ENCODE results near the gene HOATZ.

Gene HOATZ

DNA sequence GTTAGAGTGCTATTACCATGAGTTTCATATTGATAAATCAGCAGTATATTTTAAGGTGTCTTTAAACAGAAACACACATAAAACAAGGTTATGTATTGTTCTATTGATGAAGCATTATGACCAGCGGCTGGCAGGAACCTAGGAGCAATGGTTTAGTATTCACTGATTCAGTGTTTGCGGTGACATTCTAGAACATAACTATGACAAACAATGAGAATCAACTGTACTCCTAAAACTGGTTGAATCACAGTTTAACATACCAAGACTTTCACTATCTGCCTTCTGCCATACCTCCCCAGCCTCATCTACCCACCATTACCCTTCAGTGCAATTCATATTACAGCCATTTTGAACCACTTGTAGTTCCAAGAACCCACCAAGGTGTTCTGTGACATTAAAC is 8.8 kb downstream of the HOATZ start:
- no peak for DNase-seq

DNA sequence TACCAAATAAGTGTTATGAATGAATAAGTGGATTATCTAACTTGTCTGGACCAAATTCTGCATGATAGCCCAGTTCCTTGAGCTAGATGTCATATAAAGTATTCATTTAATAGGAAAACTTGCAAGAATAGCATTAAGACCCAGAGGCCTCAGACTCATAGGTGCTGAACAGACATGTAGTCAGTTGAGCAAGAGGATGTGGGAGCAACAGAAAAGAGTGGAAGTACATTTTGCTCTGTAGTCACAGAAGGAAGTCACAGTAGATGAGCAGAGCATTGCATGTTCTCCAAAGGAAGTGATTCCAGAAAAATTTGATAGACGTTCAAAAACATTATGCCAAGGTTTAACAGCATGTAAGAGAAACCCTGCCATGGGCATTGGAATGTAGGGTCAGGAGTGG is 9.5 kb downstream of the HOATZ start:
- no peak for DNase-seq

DNA sequence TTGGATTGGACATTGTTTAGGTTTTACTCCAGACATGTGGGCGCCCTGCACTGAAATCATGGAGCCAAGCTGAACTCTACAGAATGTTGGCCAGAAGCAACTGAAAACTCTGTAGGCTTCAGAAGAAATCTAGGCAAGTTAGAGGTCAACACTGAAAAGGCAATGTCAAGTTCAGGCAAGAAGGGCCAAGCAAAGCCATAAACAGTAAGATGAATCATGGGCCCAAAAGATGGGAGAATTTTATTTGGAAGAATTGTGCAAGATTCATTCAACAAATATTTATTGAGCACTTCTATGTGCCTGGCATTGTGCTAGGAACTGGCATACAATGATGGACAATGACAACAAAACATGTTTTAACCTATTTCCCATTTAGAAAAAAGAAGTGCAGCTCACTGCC is 10.9 kb downstream of the HOATZ start:
- DNase-seq: no peak

DNA sequence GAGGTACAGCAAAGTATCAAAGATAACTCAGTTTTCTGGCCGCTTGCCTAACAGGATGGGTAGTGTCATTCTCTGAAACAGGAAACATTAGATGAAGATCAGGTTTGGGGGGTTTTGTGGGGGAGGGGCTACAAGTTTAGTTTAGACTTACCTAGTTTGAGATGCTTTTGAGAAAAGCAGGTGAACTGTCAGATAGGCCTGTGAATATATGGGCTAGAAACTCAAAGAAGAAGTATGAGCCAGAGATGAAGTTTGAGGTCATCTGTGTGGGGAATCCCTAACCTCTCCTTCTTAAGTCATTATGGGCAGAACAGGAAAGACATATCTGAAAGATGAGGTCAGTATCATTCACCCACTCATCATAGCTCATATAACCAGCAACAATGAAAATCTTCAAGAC is 11.9 kb downstream of the HOATZ start:
- no peak for DNase-seq

DNA sequence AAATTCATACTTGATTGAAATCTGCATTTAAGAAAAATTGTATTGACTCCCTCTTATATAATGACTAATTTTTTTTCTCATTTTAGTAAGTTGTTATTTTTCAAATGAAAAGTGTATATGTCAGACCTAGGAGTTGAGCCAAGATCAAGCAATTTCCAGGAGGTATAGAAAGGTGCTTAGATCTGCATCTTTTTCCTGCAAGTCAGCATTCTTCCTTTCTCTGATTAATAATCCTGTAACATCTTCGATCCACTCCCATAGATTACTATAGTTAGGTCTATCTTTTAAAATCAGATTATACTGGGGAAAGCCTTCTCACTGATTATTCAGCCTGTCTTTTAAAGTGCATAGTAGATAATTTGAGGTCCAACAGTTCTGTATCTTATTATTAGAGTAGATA is 12.7 kb downstream of the HOATZ start:
- DNase-seq: no peak

DNA sequence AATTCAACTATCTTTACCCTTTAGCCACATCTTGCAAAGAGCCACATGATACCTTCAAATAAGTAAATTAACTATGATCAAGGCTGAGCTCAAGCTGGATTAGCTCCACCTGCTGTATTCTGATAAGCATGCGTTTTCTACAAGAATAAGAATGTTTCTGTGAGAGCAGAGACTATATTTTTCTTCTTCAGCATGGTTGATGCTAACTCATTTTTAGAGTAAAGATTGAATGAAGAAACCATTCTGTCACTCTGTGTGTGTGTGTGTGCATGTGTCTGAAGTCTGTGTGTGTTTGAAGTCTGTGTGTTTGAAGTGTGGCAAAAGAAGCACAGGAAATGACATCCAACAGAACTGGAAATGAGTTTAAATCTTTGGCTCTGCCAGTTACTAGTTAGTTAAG is 14.0 kb downstream of the HOATZ start:
- DNase-seq: no peak

DNA sequence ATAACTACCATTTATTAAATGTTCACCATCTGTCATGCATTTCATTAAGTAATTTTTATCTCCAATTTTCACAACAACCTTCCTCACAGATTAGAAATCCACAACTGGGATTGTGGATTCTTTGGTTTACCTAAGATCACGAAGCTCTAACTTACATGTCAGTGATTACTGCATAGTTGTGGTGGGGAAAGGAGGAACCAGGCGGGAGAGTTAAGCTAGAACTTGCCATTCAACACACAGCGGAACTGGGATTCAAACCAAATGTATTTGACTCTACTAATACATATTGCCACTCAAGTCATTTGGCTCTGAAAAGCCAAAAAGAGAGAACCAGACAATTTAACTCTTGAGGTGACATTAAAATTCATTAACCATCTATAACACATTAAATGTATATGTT is 15.5 kb downstream of the HOATZ start:
- DNase-seq: no peak

DNA sequence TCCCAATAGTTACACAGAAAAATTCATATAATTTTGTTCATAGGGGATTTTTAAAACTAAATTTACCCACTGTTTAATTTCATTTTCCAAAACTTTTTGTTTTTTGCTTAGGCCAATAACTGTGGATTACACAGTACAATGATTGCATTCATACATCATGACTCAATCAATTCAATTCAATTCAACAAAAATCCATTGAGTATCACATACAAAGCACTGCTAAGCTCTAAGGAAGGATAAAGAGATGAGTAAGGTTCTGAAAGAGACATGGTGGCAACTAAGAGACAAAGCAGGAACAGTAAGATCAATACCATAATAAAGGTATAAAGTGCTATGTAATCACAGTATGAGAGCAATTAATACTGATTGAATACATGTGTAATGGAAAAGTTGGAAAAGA is 16.6 kb downstream of the HOATZ start:
- DNase-seq: no peak

DNA sequence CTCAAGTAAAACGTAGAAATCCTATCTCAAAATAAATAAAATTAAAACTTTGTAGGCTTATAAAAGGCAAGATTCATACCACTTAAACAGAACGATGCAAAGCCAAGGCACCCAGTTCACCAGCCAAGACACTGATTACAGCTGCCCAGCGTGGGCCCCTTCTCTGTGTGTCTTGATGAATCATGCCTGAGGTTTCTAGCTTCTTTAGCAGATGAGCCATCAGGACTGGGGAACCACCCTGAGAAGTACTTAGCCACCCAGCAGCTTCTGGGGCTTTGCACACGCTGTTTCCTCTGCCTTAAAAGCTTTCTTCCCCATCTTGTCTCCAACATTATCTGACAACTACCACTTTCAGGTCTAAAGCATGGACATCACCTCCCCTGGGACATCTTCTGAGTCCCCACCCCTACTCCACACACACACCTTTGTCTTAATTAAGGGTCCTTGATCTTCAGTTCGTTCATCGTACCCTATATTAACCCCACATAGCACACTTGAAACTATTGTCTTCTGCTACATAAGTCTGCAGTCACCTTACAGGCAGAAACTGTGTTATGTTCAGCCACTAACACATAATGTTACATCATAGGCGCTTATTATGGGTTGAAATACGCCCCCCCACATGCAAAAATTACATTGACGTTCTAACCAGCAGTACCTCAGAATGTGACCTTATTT is 17.2 kb downstream of the HOATZ start:
- peak; percentile 31 for DNase-seq

DNA sequence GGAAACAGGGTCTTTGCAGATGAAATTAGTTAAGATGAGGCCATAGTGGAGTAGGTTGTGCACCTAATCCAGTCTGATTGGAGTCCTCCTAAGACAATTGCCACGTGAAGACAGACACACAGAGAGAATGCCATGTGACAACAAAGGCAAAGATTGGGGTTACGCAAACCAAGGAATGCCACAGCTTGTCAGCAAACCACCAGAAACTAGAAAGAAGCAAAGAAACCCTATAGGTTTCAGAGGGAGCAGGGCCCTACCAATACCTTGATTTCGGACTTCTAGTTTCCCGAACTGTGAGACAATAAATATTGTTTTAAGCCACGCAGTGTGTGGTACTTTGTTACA is 17.8 kb downstream of the HOATZ start:
- DNase-seq: no peak

DNA sequence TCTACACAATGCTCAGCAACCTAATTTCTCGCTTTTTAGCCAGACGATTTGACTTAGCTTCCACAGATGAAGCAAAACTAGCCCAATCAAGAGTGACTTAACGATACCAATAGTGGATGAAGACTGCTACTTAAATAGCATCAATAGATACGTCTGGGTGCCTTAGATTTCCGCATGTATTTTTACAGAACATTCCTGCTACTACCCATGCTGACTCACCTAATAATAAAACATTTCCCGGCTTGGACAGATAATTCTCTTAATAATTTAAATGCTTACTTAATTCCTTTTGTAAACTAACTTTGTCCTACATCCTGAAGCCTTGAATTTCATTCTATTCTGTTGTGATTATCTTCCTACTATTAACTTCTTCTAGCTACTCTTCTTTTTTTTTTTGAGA is 20.7 kb downstream of the HOATZ start:
- DNase-seq: no peak

DNA sequence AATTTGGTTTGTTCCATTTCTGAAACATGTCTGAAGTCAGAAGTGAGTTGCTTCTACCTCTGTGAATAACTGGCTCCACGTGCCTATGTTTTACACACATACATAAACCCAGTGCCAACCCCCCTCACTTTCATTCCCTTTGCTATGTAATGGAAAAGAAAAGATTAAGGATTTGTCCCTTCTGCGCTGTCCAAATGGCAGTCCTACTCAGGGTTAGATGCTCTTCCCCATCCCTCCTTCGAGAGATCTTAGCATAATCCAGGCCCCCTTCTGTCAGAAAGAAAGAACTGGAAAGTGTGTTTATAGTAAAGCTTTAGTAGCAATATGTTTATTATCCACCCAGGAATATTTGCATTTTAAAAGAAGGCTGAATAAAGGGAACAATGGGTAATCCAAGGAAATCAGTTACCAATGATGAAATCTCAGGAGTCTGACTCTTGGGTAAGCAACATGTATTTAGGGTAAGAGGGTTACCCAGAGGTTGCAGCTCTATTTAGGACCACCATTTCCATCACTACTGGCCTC is 22.8 kb downstream of the HOATZ start:
- no peak for DNase-seq

DNA sequence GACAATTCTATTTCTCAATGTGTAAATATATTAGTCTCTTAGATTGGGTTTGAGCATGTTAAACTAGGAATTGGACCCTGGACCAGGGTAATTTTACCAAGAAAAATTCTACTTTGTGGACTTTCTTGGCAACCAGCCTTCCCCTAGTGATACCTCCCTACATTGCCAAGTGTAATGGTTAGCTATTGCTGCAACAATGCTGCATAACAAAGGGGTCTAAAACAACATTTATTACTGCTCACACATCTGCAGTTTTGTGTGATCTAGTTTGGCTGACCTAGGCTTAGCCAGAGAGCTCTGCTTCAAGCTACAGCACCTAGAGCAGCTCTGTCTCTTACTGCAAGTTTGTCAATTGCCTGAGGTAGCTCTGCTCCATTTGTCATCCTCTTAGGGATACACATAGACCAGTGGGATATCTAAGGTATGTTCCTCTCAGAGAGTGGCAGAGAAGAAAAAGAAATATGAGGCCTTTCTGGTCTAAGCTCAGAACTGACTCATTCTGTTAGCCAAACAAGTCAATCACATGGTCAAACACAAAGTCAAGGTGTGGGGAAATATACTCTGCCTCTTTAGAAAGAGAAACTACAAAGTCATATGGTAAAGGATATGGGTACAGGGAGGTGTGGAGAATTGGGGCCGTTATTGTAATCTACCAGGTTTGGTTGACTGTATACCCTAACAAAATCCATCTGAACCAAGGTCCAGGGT is 24.0 kb downstream of the HOATZ start:
- DNase-seq: no peak

DNA sequence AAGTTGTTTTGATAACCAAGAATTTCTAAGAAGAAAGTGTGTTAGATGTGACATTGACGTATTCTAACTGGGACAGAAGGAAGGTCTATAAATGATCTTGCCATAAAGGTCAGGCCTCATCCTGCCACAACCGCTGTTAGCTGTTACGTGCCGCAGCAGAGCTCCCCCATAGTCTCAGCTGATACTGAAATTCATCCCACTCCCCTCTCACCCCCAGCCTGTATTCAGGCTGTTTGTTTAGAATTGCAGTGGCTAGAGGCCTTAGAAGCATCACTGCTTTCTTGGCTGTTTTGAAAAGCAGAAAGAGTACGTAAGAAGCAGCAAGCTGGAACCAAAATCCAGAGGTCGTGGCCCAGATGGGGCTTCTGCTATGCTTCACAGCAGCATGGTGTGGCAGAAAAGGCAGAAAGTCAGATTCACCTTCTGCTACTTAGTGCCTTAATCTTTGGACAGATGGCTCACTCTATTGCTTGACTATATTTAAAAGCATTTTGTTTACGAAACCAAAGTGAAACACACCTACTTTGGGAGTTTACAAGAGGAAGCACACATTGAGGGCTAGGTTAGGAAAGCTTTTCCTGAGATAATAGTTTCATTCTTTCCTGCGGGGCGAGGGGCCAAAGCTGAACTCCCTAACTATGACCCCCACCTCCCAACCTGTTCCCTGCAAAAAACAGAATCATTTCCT is 25.0 kb downstream of the HOATZ start:
- DNase-seq: peak; percentile 38

DNA sequence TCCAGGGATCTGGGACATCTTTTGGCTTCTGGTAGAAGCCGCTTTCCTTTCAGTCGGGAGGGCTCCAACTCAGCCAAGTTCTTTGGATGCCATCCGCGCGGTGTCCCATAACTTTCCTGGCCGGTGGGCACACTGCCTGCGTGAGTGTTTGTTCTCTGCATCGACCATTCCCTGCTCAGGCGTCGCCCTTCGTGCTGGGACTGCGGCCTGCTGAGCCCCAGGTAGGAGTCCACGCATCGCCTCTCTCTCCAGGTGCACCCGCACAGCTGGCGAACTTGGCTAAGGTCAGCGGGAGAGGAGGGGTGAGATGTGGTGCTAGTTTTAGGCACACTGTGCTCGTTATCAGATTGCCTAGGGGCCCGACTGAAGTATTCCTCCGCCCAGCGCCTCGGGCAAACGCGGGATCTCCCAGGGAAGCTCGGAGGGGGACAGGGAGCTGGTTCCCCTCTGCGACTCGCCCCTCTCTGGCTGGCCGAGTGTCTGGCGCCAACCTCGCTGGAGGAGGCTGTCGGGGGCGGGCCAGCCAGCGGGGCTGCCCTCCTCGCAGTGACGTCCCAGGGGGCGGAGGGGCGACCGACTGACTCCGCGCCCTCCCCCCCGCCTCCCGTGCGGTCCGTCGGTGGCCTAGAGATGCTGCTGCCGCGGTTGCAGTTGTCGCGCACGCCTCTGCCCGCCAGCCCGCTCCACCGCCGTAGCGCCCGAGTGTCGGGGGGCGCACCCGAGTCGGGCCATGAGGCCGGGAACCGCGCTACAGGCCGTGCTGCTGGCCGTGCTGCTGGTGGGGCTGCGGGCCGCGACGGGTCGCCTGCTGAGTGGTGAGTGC is 25.7 kb downstream of the HOATZ start, which contains the start of gene LAYN:
TSS of gene LAYN (plus strand) at position 607 of the 823 bp plus-strand sequence. CDS start at position 731, 124 bp downstream.
- DNase-seq: peak; percentile 55

DNA sequence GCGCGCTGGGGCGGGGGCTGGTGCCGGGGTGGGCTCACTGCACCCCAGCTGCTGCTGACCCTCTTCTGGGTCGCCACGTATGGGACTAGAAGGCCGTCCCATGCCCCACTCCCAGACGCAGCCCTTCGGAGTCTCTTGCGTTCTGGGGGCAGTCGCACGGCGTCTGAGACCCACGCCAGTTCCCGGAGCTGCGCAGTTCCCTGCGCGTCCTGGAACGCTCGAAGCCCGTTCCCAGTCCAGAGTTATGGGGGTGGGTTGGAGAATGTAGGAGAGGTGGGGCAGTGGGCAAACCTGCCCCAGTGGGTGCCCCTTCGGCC is 26.3 kb downstream of the HOATZ start:
- DNase-seq: peak; percentile 26

DNA sequence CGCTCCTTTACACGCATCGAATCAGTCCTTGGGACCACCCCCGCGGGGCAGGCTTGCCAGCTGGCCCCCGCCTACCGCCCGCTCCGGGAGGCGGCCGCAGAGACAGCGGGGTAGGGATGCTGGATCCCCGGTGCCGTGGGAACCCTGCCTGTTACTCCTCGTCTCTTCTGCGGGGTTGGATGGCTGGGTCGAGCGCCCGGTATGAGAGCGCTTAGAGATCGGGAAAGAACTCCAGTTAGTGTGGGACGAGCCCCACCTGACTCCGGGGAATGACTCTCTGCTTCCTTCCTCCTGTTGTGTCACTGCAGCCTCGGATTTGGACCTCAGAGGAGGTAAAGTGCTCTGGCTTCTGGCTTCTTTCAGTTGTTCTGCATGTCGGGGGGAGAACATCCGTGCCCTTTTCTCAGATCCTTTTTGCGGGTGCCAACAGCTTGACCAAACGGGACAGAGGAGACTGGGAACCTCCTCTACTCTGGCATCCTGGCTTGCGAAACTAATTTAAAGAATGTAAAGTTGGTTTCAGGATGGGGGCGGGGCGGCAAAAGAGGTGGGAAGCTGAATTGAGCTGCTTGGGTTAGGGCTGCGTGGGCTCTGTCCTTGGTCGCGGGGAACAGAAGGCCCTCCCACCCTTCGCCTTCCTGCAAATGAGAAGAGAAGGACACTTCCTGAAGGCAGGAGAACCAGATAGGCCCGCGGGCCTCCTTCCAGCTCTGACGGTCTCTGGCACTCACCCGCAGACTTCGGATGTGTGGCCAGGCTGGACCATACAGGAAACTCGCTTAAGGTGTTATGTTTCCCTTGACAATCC is 26.9 kb downstream of the HOATZ start:
- DNase-seq: no peak

DNA sequence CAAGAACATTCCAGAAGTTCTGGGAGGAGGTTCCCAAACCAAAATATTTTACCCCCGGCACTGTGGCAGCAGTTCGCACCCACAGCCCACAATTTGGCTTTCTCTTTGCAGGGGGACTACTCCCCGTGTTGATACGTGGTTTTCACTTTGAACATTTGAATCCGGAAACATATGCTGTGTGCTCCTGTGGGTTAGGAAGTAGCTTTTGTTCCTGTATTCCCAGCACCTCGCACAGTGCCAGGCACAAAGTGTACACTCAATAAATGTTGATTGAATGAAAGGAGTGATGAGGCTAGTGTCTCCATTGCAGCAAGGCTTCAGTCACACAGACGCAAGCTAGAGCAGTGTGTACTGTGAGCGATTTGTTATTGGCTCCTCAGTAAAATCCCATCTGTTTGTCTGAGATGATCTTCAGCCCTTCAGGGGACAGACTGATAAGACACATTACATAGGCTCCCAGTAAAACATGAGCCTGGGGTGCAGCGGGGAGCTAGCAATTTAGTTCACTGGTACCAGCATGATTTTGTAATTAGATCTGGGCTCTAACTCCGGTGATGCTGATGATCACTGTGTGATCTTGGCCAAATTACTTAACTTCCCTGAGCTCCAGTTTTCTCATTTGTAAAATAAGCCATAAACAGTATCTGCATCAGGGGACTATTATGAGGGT is 28.2 kb downstream of the HOATZ start:
- DNase-seq: no peak

DNA sequence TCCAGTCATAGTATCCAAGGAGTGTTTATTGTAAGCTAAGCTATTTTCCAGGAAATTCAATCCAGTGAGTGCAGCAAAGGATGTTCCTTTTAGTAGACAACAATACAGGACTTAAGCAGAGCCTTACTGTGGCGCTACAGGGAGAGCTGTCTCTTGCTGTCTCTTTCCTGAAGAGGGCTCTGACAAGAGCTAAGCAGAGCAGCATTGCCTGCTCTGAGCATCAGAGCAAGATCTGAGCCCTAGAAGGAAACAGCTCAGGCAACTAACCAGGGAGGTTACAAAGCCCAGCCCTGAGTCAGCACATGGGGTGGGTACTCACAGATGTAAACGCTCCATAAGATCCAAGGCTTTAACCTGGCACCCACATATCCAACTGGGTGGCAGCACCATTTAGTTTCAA is 33.9 kb downstream of the HOATZ start:
- DNase-seq: no peak

DNA sequence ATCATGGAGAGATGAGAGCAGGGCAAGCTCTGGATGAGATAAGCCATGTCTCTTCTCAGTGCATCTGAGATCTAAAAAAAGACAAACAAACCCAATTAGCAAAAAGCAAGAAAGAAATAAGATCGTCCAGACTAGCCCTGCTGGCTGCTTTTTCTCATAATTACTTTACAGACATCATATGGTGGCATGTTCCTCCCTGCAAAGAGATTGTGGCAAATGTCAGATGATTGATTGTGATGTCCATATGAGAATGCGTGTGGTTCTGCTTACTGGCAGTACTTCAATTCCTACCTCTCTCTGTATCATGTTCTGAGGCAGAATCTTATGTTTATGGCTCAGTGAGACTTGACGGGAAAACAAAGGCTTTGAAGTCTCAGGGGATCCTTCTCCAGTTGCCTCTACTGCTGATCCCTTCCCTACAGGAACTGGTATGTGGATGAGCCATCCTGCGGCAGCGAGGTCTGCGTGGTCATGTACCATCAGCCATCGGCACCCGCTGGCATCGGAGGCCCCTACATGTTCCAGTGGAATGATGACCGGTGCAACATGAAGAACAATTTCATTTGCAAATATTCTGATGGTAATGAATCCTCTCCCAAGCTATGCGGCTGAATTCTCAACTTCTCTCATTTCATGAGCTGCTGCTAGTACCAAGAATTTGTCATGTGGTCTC is 34.8 kb downstream of the HOATZ start:
- DNase-seq: no peak

DNA sequence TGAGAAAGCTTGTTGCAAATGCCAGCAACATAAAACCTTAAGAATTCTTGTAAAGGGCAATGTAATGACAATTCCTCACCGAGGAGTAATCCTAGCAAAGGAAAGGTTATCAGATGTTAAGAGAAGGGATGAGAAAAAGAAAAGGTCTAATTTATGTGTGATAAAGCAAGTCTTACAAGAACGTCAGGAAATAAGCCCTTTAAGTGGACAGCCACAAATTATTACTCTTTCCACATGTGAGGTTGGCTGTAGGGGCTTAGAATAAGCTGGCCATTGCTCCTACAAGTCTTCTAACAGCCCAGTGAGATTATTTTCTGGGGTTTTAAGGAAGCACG is 35.3 kb downstream of the HOATZ start:
- no peak for DNase-seq
